MCF 10A (cell line): Measurements from ENCODE around the gene STIM2. TPM values are rescaled to one million over a fixed set of nuclear protein-coding genes. Genes with fewer than 3 reads are reported as not detected.

Experiments
- BruUV-seq: library from RNA; stranded (reverse); fragments of 400-500 nt; replicated peaks from 2 replicates; lab custom pipeline; 2021; lab: Mats Ljungman, UMichigan
- CTCF ChIA-PET: fragments of 300-600 bp; sonication (Branson Sonifier 250); formaldehyde crosslinking; extraction: SDS; loops from one replicate; lab custom pipeline; 2021; ENCODE audit warnings: antibody characterized with exemption, inconsistent platforms; lab: Yijun Ruan, JAX
- POLR2A ChIA-PET: fragments of 300-600, 350-650 bp; sonication (Branson Sonifier 250); formaldehyde crosslinking; extraction: SDS; loops from one replicate; lab custom pipeline; 2020; ENCODE audit warnings: antibody characterized with exemption, inconsistent platforms; lab: Yijun Ruan, JAX
- DNase-seq: peaks from one replicate; pipeline ENCODE4 v3.0.0-alpha.2; 2018; ENCODE audit not compliant: unreplicated experiment
- H3K27ac Mint-ChIP-seq: one replicate; pipeline ENCODE4 v1.8.0; 2022; ENCODE audit warnings: mild to moderate bottlenecking, low read depth, mixed read lengths; ENCODE audit not compliant: unreplicated experiment
- H3K27me3 Mint-ChIP-seq: one replicate; pipeline ENCODE4 v1.8.0; 2022; ENCODE audit warnings: mixed read lengths; ENCODE audit not compliant: insufficient read depth, unreplicated experiment
- H3K36me3 Mint-ChIP-seq: one replicate; pipeline ENCODE4 v1.8.0; 2022; ENCODE audit warnings: mild to moderate bottlenecking, moderate library complexity, mixed read lengths; ENCODE audit not compliant: insufficient read depth, unreplicated experiment
- H3K4me1 Mint-ChIP-seq: one replicate; pipeline ENCODE4 v1.8.0; 2022; ENCODE audit warnings: mixed read lengths; ENCODE audit not compliant: insufficient read depth, unreplicated experiment
- H3K4me3 Mint-ChIP-seq: one replicate; pipeline ENCODE4 v1.8.0; 2022; ENCODE audit warnings: mild to moderate bottlenecking, moderate library complexity, mixed read lengths; ENCODE audit not compliant: unreplicated experiment
- H3K9me3 Mint-ChIP-seq: one replicate; pipeline ENCODE4 v1.8.0; 2022; ENCODE audit warnings: mixed read lengths; ENCODE audit not compliant: unreplicated experiment
- CTCF ChIP-seq: fragments of 200-600 bp; IDR thresholded peaks from one replicate; pipeline ENCODE4 v1.8.0; 2022; ENCODE audit warnings: antibody characterized with exemption, mild to moderate bottlenecking; ENCODE audit not compliant: unreplicated experiment
- intact Hi-C: fragments of 100-400 bp; cut with micrococcal nuclease; formaldehyde crosslinking; loops from 2 replicates; pipeline ENCODE4 v1.14.1; 2022
- total RNA-seq: library from RNA; stranded (reverse); gene quantifications from 2 replicates; pipeline ENCODE4 v1.2.3, GENCODE V29; 2022

Gene STIM2
- total RNA-seq, 1 experiment from 2014 or later = 18.5 TPM

- no peak overlapping the region for H3K27ac Mint-ChIP-seq
- no peaks in the 10 kb centered on the region for H3K27me3 Mint-ChIP-seq
- H3K4me1 Mint-ChIP-seq = no peaks in the 10 kb centered on the region
- no TSS peak for BruUV-seq
- no peaks in the 10 kb centered on the region for H3K9me3 Mint-ChIP-seq
- CTCF ChIA-PET = interaction anchor here (0.5 to 1.2 kb wide), 2 partner anchors 11 to 31 kb away, joined by 4 read pairs; no protein-coding TSS in a partner anchor
- intact Hi-C loops = no loop called here
- POLR2A ChIA-PET = interaction anchor here (2.3 to 3.2 kb wide), 2 partner anchors 138 to 142 kb away, joined by 6 to 21 read pairs; partner anchors contain the start of gene STIM2
- H3K4me3 Mint-ChIP-seq = no peak overlapping the region
- TF ChIP-seq CTCF = no peak
- no peak for DNase-seq
- H3K36me3 Mint-ChIP-seq = no peaks in the 10 kb centered on the region
Measured at GRCh38 chr4:26999689-27000088, 139.0 kb downstream of the STIM2 start.

- CTCF ChIA-PET = no interaction called here
- BruUV-seq = no TSS peak
- Mint-ChIP-seq H3K9me3 (no peaks in the 10 kb centered on the region), H3K4me3 (no peak overlapping the region), H3K36me3 (no peaks in the 10 kb centered on the region), H3K27ac (no peak overlapping the region), H3K4me1 (no peaks in the 10 kb centered on the region), H3K27me3 (no peaks in the 10 kb centered on the region)
- no peak for DNase-seq
- POLR2A ChIA-PET = interaction anchor here (2.3 to 3.2 kb wide), 2 partner anchors 139 to 142 kb away, joined by 6 to 21 read pairs; partner anchors contain the start of gene STIM2
- intact Hi-C loops = no loop called here
- no peak for TF ChIP-seq CTCF
Measured at GRCh38 chr4:27000122-27000521, 139.5 kb downstream of the STIM2 start.

- Mint-ChIP-seq H3K27ac (no peak overlapping the region), H3K4me1 (no peaks in the 10 kb centered on the region), H3K36me3 (no peaks in the 10 kb centered on the region), H3K27me3 (no peaks in the 10 kb centered on the region), H3K4me3 (no peak overlapping the region), H3K9me3 (no peaks in the 10 kb centered on the region)
- DNase-seq = peak; percentile 23
- intact Hi-C loops = no loop called here
- ChIA-PET CTCF (interaction anchor here (0.6 to 0.9 kb wide), 2 partner anchors 9 to 52 kb away, joined by 3 read pairs; no protein-coding TSS in a partner anchor), POLR2A (interaction anchor here (2.3 to 3.2 kb wide), 2 partner anchors 140 to 143 kb away, joined by 6 to 21 read pairs; partner anchors contain the start of gene STIM2)
- no TSS peak for BruUV-seq
- TF ChIP-seq CTCF = no peak
Measured at GRCh38 chr4:27000820-27001219, 140.2 kb downstream of the STIM2 start.

- Mint-ChIP-seq H3K4me1 (no peaks in the 10 kb centered on the region), H3K9me3 (no peaks in the 10 kb centered on the region), H3K36me3 (no peaks in the 10 kb centered on the region), H3K27me3 (no peaks in the 10 kb centered on the region), H3K27ac (no peak overlapping the region), H3K4me3 (no peak overlapping the region)
- intact Hi-C loops = no loop called here
- CTCF ChIA-PET = interaction anchor here (0.6 to 0.9 kb wide), 2 partner anchors 8 to 51 kb away, joined by 3 read pairs; no protein-coding TSS in a partner anchor
- POLR2A ChIA-PET = interaction anchor here (0.7 to 3.2 kb wide), 3 partner anchors 139 to 222 kb away, joined by 3 to 21 read pairs (median 3); partner anchors contain the start of gene STIM2
- TF ChIP-seq CTCF = no peak
- DNase-seq = no peak
- no TSS peak for BruUV-seq
Measured at GRCh38 chr4:27001398-27002164, 140.9 kb downstream of the STIM2 start.
